ENCODE results near the gene CNTFR.

The CNTFR gene

DNA sequence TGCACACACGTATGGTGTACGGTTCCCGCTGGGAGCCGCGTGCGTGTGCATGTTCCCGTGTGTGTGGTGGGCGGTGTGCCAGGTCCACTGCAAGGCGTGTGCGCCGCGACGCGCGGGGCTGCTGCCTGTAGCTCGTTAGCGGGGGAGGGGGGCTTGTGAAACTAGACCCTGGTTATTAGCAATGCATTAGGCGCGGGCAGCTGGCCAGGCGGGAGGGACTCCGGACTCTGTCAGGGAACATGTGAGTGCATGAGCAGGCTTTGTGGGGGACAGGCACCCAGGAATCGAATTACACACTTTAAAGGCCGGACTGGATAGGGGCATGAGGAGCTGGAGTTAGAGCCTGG is 34.5 kb downstream of the CNTFR start:
- H4K5ac ChIP-seq (ENCODE audit: low read length), result no peak overlapping the region
- no peaks in the 10 kb centered on the region for H3K27me3 ChIP-seq (ENCODE audit: insufficient read depth, low read length, poor library complexity)
- H3K79me1 ChIP-seq (ENCODE audit: low read length), result no peaks in the 10 kb centered on the region
- H3K56ac ChIP-seq (ENCODE audit: low read length), result no peak overlapping the region
- no peak overlapping the region for H3K18ac ChIP-seq (ENCODE audit: low read length)
- H3K4me2 ChIP-seq (ENCODE audit: low read length), result no peak overlapping the region
- no peak overlapping the region for H3K23ac ChIP-seq (ENCODE audit: low read length)
- peaks cover 3% of the 10 kb centered on the region for H3K4me1 ChIP-seq (ENCODE audit: control insufficient read depth, low read depth, low read length)
- H3K36me3 ChIP-seq (ENCODE audit: control insufficient read depth, insufficient read depth, low read length), result no peaks in the 10 kb centered on the region
- no peak overlapping the region for H2BK120ac ChIP-seq (ENCODE audit: low read depth, low read length)
- H3K79me2 ChIP-seq (ENCODE audit: control insufficient read depth, insufficient read depth, low read length), result no peaks in the 10 kb centered on the region
- H3K4ac ChIP-seq (ENCODE audit: low read depth, low read length), result no peak overlapping the region
- no peak overlapping the region for H3K4me3 ChIP-seq (ENCODE audit: low read length)
- no peak overlapping the region for H3K9ac ChIP-seq (ENCODE audit: low read length)
- no peak overlapping the region for H3K27ac ChIP-seq (ENCODE audit: low read depth, low read length)
- no peak overlapping the region for H2AK5ac ChIP-seq (ENCODE audit: low read length)
- DNase-seq, result no peak
- H2BK15ac ChIP-seq (replicated peaks; ENCODE audit: low read depth), result no peak overlapping the region
- H4K8ac ChIP-seq (ENCODE audit: low read depth, low read length), result no peak overlapping the region
- no peak overlapping the region for H2BK5ac ChIP-seq (ENCODE audit: low read length)
- no CpG with 5 or more reads among the region's 23 CpGs for whole genome bisulfite sequencing (ENCODE audit: extremely low coverage, insufficient coverage, low lambda C conversion rate)

DNA sequence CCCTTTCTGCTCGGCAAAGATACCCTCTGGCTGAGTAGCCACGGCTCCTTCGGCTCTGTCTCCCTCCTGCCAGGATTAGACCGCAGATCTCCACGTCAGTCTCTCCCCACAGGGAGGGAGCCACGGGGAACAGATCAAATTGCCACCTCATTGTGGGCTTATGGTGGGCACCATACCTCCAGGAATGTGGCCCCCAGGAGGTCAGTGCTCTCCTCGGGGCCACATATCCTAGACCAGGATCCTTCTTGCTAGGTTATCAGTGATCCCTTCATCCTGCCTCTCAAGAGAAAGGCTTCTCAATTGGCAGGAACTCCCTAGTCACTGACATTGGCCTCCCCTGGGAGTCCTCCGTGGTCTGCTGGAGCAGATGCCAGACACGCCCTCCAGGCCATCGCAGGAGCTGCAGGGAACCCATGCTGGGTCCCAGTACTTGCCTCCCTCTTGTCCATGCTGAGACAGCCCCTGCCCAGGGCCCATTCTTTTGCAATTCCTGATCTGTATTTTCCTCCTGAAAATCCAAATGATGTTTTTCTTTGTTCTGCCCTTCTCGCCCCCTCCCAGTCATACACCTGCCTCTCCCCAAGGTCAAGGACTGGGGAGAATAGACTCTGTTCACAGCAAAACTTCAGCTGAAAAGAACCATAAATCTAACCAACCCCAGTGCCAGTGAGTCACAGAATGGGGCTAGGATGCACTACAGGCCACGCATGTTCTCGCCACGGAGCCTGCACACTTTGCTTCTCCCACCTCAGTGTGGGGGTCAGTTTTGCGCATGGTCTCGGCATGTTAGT is 35.1 kb downstream of the CNTFR start:
- no peak overlapping the region for H3K4me2 ChIP-seq (ENCODE audit: low read length)
- H3K4ac ChIP-seq (ENCODE audit: low read depth, low read length), result no peak overlapping the region
- no peaks in the 10 kb centered on the region for H3K79me1 ChIP-seq (ENCODE audit: low read length)
- H3K56ac ChIP-seq (ENCODE audit: low read length), result no peak overlapping the region
- H3K36me3 ChIP-seq (ENCODE audit: control insufficient read depth, insufficient read depth, low read length), result no peaks in the 10 kb centered on the region
- no peak overlapping the region for H2BK5ac ChIP-seq (ENCODE audit: low read length)
- no peaks in the 10 kb centered on the region for H3K27me3 ChIP-seq (ENCODE audit: insufficient read depth, low read length, poor library complexity)
- H4K5ac ChIP-seq (ENCODE audit: low read length), result no peak overlapping the region
- no peak overlapping the region for H2AK5ac ChIP-seq (ENCODE audit: low read length)
- H3K18ac ChIP-seq (ENCODE audit: low read length), result no peak overlapping the region
- H2BK120ac ChIP-seq (ENCODE audit: low read depth, low read length), result no peak overlapping the region
- no peaks in the 10 kb centered on the region for H3K79me2 ChIP-seq (ENCODE audit: control insufficient read depth, insufficient read depth, low read length)
- no peak overlapping the region for H3K27ac ChIP-seq (ENCODE audit: low read depth, low read length)
- WGBS (ENCODE audit: extremely low coverage, insufficient coverage, low lambda C conversion rate), result no CpG with 5 or more reads among the region's 16 CpGs
- no peak overlapping the region for H3K4me3 ChIP-seq (ENCODE audit: low read length)
- no peak overlapping the region for H2BK15ac ChIP-seq (replicated peaks; ENCODE audit: low read depth)
- H3K9ac ChIP-seq (ENCODE audit: low read length), result no peak overlapping the region
- DNase-seq, result peak; percentile 47
- H4K8ac ChIP-seq (ENCODE audit: low read depth, low read length), result no peak overlapping the region
- no peak overlapping the region for H3K23ac ChIP-seq (ENCODE audit: low read length)
- peaks cover 1% of the 10 kb centered on the region for H3K4me1 ChIP-seq (ENCODE audit: control insufficient read depth, low read depth, low read length)

DNA sequence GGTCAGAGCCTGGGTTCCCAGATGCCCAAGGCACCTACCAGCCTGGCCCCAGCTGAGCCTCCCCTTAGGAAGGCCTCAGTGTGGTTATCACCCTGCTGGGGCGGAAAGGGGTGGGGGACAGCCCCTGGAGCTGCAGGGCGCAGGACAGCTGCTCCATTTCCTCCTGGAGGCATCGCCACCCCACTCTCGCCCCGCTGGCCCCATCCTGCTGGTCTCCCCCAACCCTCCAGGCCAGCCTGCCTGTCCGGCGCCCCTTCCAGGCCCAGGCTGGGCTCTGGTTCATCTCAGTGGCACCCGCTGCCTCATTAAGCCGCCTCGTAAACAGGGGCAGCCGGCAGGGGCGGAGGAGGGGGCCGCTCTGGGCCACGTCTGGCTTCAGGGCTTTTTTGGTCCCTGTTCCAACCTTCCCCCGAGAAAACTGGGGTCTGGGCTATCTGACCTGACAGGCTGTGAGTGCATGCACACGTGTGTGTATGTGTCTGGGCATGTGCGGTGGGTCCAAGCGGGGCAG is 36.0 kb downstream of the CNTFR start:
- Histone ChIP-seq H3K4ac (ENCODE audit: low read depth, low read length) (no peak overlapping the region), H2AK5ac (ENCODE audit: low read length) (no peak overlapping the region), H3K9ac (ENCODE audit: low read length) (no peak overlapping the region), H3K4me3 (ENCODE audit: low read length) (no peak overlapping the region), H2BK120ac (ENCODE audit: low read depth, low read length) (no peak overlapping the region), H3K56ac (ENCODE audit: low read length) (no peak overlapping the region), H2BK5ac (ENCODE audit: low read length) (no peak overlapping the region), H3K23ac (ENCODE audit: low read length) (no peak overlapping the region), H3K4me2 (ENCODE audit: low read length) (no peak overlapping the region), H3K18ac (ENCODE audit: low read length) (no peak overlapping the region), H4K5ac (ENCODE audit: low read length) (no peak overlapping the region), H4K8ac (ENCODE audit: low read depth, low read length) (no peak overlapping the region), H3K27ac (ENCODE audit: low read depth, low read length) (no peak overlapping the region), H3K79me2 (ENCODE audit: control insufficient read depth, insufficient read depth, low read length) (no peaks in the 10 kb centered on the region), H3K27me3 (ENCODE audit: insufficient read depth, low read length, poor library complexity) (no peaks in the 10 kb centered on the region), H3K79me1 (ENCODE audit: low read length) (no peaks in the 10 kb centered on the region), H3K4me1 (ENCODE audit: control insufficient read depth, low read depth, low read length) (peaks cover 1% of the 10 kb centered on the region), H3K36me3 (ENCODE audit: control insufficient read depth, insufficient read depth, low read length) (no peaks in the 10 kb centered on the region), H2BK15ac (replicated peaks; ENCODE audit: low read depth) (no peak overlapping the region)
- no CpG with 5 or more reads among the region's 18 CpGs for WGBS (ENCODE audit: extremely low coverage, insufficient coverage, low lambda C conversion rate)
- DNase-seq, result no peak

DNA sequence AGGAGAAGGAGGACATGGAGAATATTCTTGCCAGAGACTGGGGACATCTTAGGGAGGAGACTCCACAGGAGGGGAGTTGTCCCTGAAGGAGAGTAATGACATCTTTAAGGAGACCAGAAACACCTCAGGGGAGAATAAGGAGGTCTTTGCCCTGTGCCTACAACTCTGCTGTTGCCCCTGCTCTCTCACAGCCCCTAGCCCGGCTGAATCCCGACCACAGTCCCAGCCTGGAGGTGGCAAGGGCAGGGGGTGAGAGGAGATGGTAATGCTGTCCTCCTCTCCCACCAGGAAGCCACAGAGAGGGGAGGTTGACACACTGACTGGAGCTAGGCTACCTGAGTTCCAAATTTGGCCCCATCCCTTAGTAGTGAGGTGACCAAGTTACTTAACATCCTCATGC is 36.5 kb downstream of the CNTFR start:
- no peak overlapping the region for H3K4ac ChIP-seq (ENCODE audit: low read depth, low read length)
- H2AK5ac ChIP-seq (ENCODE audit: low read length), result no peak overlapping the region
- H3K4me3 ChIP-seq (ENCODE audit: low read length), result no peak overlapping the region
- no peak overlapping the region for H4K8ac ChIP-seq (ENCODE audit: low read depth, low read length)
- DNase-seq, result no peak
- H3K36me3 ChIP-seq (ENCODE audit: control insufficient read depth, insufficient read depth, low read length), result no peaks in the 10 kb centered on the region
- H3K79me1 ChIP-seq (ENCODE audit: low read length), result no peaks in the 10 kb centered on the region
- H3K56ac ChIP-seq (ENCODE audit: low read length), result no peak overlapping the region
- no CpG with 5 or more reads among the region's 2 CpGs for WGBS (ENCODE audit: extremely low coverage, insufficient coverage, low lambda C conversion rate)
- no peak overlapping the region for H3K18ac ChIP-seq (ENCODE audit: low read length)
- H2BK5ac ChIP-seq (ENCODE audit: low read length), result no peak overlapping the region
- H3K79me2 ChIP-seq (ENCODE audit: control insufficient read depth, insufficient read depth, low read length), result no peaks in the 10 kb centered on the region
- H3K4me2 ChIP-seq (ENCODE audit: low read length), result no peak overlapping the region
- peaks cover 1% of the 10 kb centered on the region for H3K4me1 ChIP-seq (ENCODE audit: control insufficient read depth, low read depth, low read length)
- H2BK15ac ChIP-seq (replicated peaks; ENCODE audit: low read depth), result no peak overlapping the region
- H4K5ac ChIP-seq (ENCODE audit: low read length), result no peak overlapping the region
- H3K27me3 ChIP-seq (ENCODE audit: insufficient read depth, low read length, poor library complexity), result no peaks in the 10 kb centered on the region
- no peak overlapping the region for H3K23ac ChIP-seq (ENCODE audit: low read length)
- H3K27ac ChIP-seq (ENCODE audit: low read depth, low read length), result no peak overlapping the region
- H2BK120ac ChIP-seq (ENCODE audit: low read depth, low read length), result no peak overlapping the region
- H3K9ac ChIP-seq (ENCODE audit: low read length), result no peak overlapping the region

DNA sequence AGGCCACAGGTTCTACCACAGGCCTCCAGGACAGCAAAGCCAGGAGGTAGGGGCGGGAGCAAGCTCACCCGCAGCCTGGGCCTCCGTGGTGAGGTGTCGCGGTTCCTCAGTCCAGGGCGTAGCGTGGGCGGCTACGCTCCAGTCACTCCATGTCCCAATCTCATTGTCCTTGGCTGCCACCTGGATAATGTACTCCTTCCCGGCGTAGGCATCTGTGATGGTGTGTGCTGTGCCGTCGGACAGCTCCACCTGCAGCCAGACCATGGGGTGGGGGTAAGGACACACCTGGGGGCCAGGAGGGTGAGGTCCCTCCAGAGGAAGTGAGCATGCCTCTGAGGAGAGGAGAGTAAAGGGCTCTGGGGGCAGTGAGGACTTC is 36.9 kb downstream of the CNTFR start:
- no peaks in the 10 kb centered on the region for H3K36me3 ChIP-seq (ENCODE audit: control insufficient read depth, insufficient read depth, low read length)
- WGBS (ENCODE audit: extremely low coverage, insufficient coverage, low lambda C conversion rate), result no CpG with 5 or more reads among the region's 13 CpGs

More for the DNA sequence above, 36.9 kb downstream of the CNTFR start:
- Histone ChIP-seq H3K9ac (ENCODE audit: low read length) (no peak overlapping the region), H3K4me2 (ENCODE audit: low read length) (no peak overlapping the region), H2AK5ac (ENCODE audit: low read length) (no peak overlapping the region), H3K18ac (ENCODE audit: low read length) (no peak overlapping the region), H3K79me2 (ENCODE audit: control insufficient read depth, insufficient read depth, low read length) (no peaks in the 10 kb centered on the region), H2BK15ac (replicated peaks; ENCODE audit: low read depth) (no peak overlapping the region), H3K27me3 (ENCODE audit: insufficient read depth, low read length, poor library complexity) (no peaks in the 10 kb centered on the region), H3K79me1 (ENCODE audit: low read length) (no peaks in the 10 kb centered on the region), H3K23ac (ENCODE audit: low read length) (no peak overlapping the region), H4K8ac (ENCODE audit: low read depth, low read length) (no peak overlapping the region), H3K4ac (ENCODE audit: low read depth, low read length) (no peak overlapping the region), H3K27ac (ENCODE audit: low read depth, low read length) (no peak overlapping the region), H3K4me3 (ENCODE audit: low read length) (no peak overlapping the region), H4K5ac (ENCODE audit: low read length) (no peak overlapping the region), H2BK120ac (ENCODE audit: low read depth, low read length) (no peak overlapping the region), H3K4me1 (ENCODE audit: control insufficient read depth, low read depth, low read length) (peaks cover 1% of the 10 kb centered on the region), H2BK5ac (ENCODE audit: low read length) (no peak overlapping the region), H3K56ac (ENCODE audit: low read length) (no peak overlapping the region)
- no peak for DNase-seq
